MM.1S (cell line): Measurements from ENCODE around the gene CCDC154.

ENCODE experiments used
- DNase-seq: peaks from one replicate; pipeline ENCODE4 v3.0.0-alpha.2; 2015
- H2AFZ ChIP-seq: fragments of 300-600 bp; sonication (generic); 2 replicates; pipeline ENCODE4 v1.6.0; 2016; ENCODE audit warnings: antibody characterized with exemption, low read length
- H3F3A ChIP-seq: fragments of 300-600 bp; sonication (generic); 2 replicates; pipeline ENCODE4 v1.6.1; 2016; ENCODE audit warnings: mild to moderate bottlenecking, antibody characterized with exemption, low read length, moderate library complexity, mixed read lengths; ENCODE audit not compliant: insufficient read depth
- H3K27ac ChIP-seq: fragments of 300-600 bp; sonication (generic); 2 replicates; pipeline ENCODE4 v1.5.1; 2016; ENCODE audit warnings: mild to moderate bottlenecking, low read length
- H3K27me3 ChIP-seq: fragments of 300-600 bp; sonication (generic); replicated peaks from 2 replicates; pipeline ENCODE4 v1.6.0; 2016; ENCODE audit warnings: low read length; ENCODE audit not compliant: insufficient read depth
- H3K36me3 ChIP-seq: fragments of 300-600 bp; sonication (generic); replicated peaks from 2 replicates; pipeline ENCODE4 v1.6.1; 2016; ENCODE audit warnings: mild to moderate bottlenecking, low read length, mixed read lengths; ENCODE audit not compliant: insufficient read depth
- H3K4me1 ChIP-seq: fragments of 300-600 bp; sonication (generic); 2 replicates; pipeline ENCODE4 v1.6.1; 2016; ENCODE audit warnings: low read length, mixed read lengths
- H3K4me2 ChIP-seq: fragments of 300-600 bp; sonication (generic); 2 replicates; pipeline ENCODE4 v1.6.0; 2016; ENCODE audit warnings: low read depth, low read length
- H3K4me3 ChIP-seq: fragments of 300-600 bp; sonication (generic); 2 replicates; pipeline ENCODE4 v1.5.1; 2016; ENCODE audit warnings: low read length, mixed read lengths
- H3K79me2 ChIP-seq: fragments of 300-600 bp; sonication (generic); 2 replicates; pipeline ENCODE4 v1.6.1; 2016; ENCODE audit warnings: mixed run types, low read length, mixed read lengths
- H3K9ac ChIP-seq: fragments of 300-600 bp; sonication (generic); 2 replicates; pipeline ENCODE4 v1.6.1; 2016; ENCODE audit warnings: low read length, mixed read lengths
- H3K9me2 ChIP-seq: fragments of 300-600 bp; sonication (generic); replicated peaks from 2 replicates; pipeline ENCODE4 v1.6.1; 2016; ENCODE audit warnings: mild to moderate bottlenecking, low read length, mixed read lengths; ENCODE audit not compliant: insufficient read depth
- H3K9me3 ChIP-seq: fragments of 300-600 bp; sonication (generic); replicated peaks from 2 replicates; pipeline ENCODE4 v1.6.1; 2016; ENCODE audit warnings: mild to moderate bottlenecking, low read length, mixed read lengths; ENCODE audit not compliant: insufficient read depth
- H4K20me1 ChIP-seq: fragments of 300-600 bp; sonication (generic); 2 replicates; pipeline ENCODE4 v1.6.1; 2016; ENCODE audit warnings: mild to moderate bottlenecking, low read length, moderate library complexity, mixed read lengths; ENCODE audit not compliant: insufficient read depth
- EZH2 ChIP-seq: fragments of 300-600 bp; sonication (generic); optimal IDR thresholded peaks from 2 replicates; pipeline ENCODE3; 2017; ENCODE audit warnings: low read depth, mild to moderate bottlenecking, antibody characterized with exemption, low read length, mixed read lengths
- EZH2phosphoT487 ChIP-seq: fragments of 300-600 bp; sonication (generic); IDR thresholded peaks from 2 replicates; pipeline ENCODE4 v1.6.1; 2018; ENCODE audit warnings: antibody characterized with exemption, low read length
- TF ChIP-seq, protein P1 (sequence below): fragments of 300-600 bp; sonication (generic); IDR thresholded peaks from 2 replicates; pipeline ENCODE4 v1.5.1; 2016; ENCODE audit warnings: antibody characterized with exemption, low read length, mixed read lengths

CCDC154 gene

GRCh38 chr16:1397779-1398178 lies 46.6 kb downstream of the CCDC154 start:
- peaks cover 3% of the 10 kb centered on the region; the same call in 1 of the 2 replicates for H3K36me3 ChIP-seq

DNA sequence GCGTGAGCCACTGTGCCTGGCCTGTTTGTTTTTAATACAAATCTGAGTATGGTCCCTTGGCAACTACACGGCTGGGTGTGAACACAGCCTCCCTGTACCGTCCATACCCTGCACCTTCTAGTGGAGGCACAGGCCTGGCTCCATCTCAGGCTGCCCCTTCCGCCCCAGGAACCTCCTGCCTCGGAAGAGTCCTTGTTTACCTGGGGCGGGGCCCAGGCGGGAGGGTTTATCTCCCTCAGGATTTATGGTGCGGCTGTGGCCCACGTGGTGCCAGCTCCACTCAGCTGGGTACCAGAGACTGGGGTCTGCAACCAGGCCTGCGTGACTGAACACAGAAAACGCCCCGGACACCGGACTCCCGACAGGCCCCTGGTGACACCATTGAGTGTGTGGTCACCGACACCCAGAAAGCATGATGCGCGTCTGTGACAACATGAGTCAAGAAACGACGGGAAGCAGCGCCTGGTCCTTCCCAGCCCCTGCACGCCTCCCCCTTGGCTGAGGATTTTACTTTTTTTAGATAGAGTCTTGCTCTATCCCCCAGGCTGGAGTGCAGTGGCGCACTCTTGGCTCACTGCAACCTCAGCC lies 48.8 kb downstream of the CCDC154 start:
- H3K79me2 ChIP-seq: no peaks in the 10 kb centered on the region
- H3K27ac ChIP-seq: no peak overlapping the region
- 0 out of 2 replicates have a peak, but pooled peaks cover 3% of the 10 kb centered on the region for H3K36me3 ChIP-seq
- no peaks in the 10 kb centered on the region for H3F3A ChIP-seq
- H4K20me1 ChIP-seq: no peaks in the 10 kb centered on the region
- DNase-seq: no peak
- H3K27me3 ChIP-seq: no peaks in the 10 kb centered on the region
- H3K9ac ChIP-seq: no peak overlapping the region
- TF ChIP-seq EZH2: no peak
- TF ChIP-seq, protein P1, sequence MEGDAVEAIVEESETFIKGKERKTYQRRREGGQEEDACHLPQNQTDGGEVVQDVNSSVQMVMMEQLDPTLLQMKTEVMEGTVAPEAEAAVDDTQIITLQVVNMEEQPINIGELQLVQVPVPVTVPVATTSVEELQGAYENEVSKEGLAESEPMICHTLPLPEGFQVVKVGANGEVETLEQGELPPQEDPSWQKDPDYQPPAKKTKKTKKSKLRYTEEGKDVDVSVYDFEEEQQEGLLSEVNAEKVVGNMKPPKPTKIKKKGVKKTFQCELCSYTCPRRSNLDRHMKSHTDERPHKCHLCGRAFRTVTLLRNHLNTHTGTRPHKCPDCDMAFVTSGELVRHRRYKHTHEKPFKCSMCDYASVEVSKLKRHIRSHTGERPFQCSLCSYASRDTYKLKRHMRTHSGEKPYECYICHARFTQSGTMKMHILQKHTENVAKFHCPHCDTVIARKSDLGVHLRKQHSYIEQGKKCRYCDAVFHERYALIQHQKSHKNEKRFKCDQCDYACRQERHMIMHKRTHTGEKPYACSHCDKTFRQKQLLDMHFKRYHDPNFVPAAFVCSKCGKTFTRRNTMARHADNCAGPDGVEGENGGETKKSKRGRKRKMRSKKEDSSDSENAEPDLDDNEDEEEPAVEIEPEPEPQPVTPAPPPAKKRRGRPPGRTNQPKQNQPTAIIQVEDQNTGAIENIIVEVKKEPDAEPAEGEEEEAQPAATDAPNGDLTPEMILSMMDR: no peak
- no peak for TF ChIP-seq EZH2phosphoT487
- H2AFZ ChIP-seq: no peak overlapping the region
- no peak overlapping the region for H3K4me3 ChIP-seq
- H3K9me2 ChIP-seq: no peaks in the 10 kb centered on the region
- no peak overlapping the region for H3K4me2 ChIP-seq
- H3K4me1 ChIP-seq: no peaks in the 10 kb centered on the region
- H3K9me3 ChIP-seq: no peaks in the 10 kb centered on the region

More at GRCh38 chr16:1397779-1398178, 46.6 kb downstream of the CCDC154 start:
- H3K4me1 ChIP-seq: no peaks in the 10 kb centered on the region
- no peak for DNase-seq
- H3K4me3 ChIP-seq: no peak overlapping the region
- no peak overlapping the region for H3K9ac ChIP-seq
- H3K79me2 ChIP-seq: 0 out of 2 replicates have a peak, but pooled peaks cover 3% of the 10 kb centered on the region
- no peaks in the 10 kb centered on the region for H3F3A ChIP-seq
- no peak for TF ChIP-seq EZH2phosphoT487
- no peak for TF ChIP-seq EZH2
- H3K4me2 ChIP-seq: no peak overlapping the region
- no peaks in the 10 kb centered on the region for H3K9me2 ChIP-seq
- no peaks in the 10 kb centered on the region for H3K27me3 ChIP-seq
- no peaks in the 10 kb centered on the region for H4K20me1 ChIP-seq
- no peaks in the 10 kb centered on the region for H3K9me3 ChIP-seq
- no peak overlapping the region for H2AFZ ChIP-seq
- no peak overlapping the region for H3K27ac ChIP-seq

- no peak overlapping the region for H3K9ac ChIP-seq
- no peaks in the 10 kb centered on the region for H3F3A ChIP-seq
- H3K9me3 ChIP-seq: no peaks in the 10 kb centered on the region
- no peaks in the 10 kb centered on the region for H3K79me2 ChIP-seq
- no peak overlapping the region for H3K27ac ChIP-seq
- no peak overlapping the region for H2AFZ ChIP-seq
- 0 out of 2 replicates have a peak, but pooled peaks cover 2% of the 10 kb centered on the region for H3K36me3 ChIP-seq
- no peaks in the 10 kb centered on the region for H3K27me3 ChIP-seq
- TF ChIP-seq, protein P1: no peak
- TF ChIP-seq EZH2phosphoT487 (no peak), EZH2 (no peak)
- H3K4me1 ChIP-seq: no peaks in the 10 kb centered on the region
- no peak overlapping the region for H3K4me3 ChIP-seq
- H3K9me2 ChIP-seq: no peaks in the 10 kb centered on the region
- no peaks in the 10 kb centered on the region for H4K20me1 ChIP-seq
- H3K4me2 ChIP-seq: no peak overlapping the region
- DNase-seq: no peak
Measured at GRCh38 chr16:1394367-1394951, 49.9 kb downstream of the CCDC154 start.

DNA sequence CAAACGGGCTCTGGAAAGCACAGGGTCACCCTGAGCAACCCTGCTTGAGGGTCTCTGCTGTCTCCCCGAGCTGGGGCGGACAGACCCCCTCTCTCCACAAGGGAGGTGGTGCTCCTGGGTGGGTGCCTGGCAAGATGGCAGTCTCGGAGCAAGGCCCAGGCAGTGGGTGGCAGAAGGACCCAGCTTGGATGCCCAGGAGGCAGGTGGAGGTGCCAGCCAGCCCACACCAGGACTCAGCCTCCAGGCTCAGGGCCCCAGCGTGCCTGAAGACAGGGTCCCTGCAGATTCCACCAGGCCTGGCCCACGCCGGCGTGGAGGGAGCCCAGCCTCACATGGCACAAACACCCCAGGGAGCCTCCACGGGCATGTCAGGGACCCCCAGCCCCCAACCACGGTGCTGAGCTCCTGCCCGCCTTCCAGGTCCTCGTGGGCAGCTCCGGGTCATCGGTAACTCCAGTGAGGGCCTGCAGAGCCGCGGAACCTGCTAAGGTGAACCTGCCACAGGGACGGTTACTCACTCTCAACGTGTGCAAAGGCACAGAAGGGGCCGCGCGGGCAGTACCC lies 50.7 kb downstream of the CCDC154 start:
- H3K9ac ChIP-seq: no peak overlapping the region
- H2AFZ ChIP-seq: no peak overlapping the region
- H3K27ac ChIP-seq: no peak overlapping the region
- no peak overlapping the region for H3K4me2 ChIP-seq
- no peaks in the 10 kb centered on the region for H3F3A ChIP-seq
- no peaks in the 10 kb centered on the region for H3K4me1 ChIP-seq
- no peak overlapping the region for H3K4me3 ChIP-seq
- H3K9me3 ChIP-seq: no peaks in the 10 kb centered on the region
- TF ChIP-seq, protein P1: no peak
- no peak for TF ChIP-seq EZH2
- TF ChIP-seq EZH2phosphoT487: no peak
- H3K79me2 ChIP-seq: no peaks in the 10 kb centered on the region
- H3K9me2 ChIP-seq: no peaks in the 10 kb centered on the region
- H3K36me3 ChIP-seq: no peaks in the 10 kb centered on the region
- DNase-seq: no peak
- no peaks in the 10 kb centered on the region for H4K20me1 ChIP-seq
- no peaks in the 10 kb centered on the region for H3K27me3 ChIP-seq
